ENCODE results near the gene U2AF1L4.

Gene U2AF1L4

DNA sequence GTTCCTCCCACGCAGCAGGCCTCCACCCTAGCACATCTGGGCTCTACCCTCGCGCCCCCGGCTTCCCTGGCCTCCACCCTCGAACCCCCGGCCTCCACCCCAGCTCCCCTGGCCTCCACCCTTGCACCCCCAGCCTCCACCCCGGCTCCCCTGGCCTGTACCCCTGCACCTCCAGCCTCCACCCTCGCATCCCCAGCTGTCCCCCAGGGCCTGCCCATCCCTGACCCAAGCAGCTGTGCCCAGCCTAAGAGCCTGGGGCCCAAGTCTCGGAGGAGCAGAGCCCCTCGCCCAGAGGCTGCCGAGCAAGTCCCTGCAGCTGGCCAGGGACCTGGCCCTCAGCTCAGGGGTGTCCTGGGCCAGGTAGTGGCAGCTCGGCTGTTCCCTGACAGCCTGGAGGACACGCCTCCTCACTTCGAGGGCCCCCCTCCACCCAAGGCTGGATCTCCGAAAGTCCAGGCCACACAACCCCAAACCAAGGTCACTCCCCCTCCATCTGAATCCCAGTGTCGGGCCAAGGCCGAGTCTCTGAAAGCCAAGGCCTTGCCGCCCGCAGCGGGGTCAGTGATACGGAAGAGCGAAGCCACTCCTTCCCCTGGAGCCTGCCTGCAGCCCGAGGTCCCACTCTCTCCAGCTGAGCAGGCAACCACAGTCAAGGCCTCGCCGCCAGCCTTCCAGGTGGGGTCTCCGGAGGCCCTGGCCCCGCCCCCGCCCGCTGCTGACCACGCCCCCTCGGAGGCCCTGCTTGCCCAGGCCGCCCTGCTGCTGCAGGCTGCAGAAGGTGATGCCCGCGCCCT, 22.3 kb upstream of the U2AF1L4 start:
- no peaks in the 10 kb centered on the region for H3K9me3 ChIP-seq (ENCODE audit: control insufficient read depth, insufficient read depth, low read length)
- H4K20me1 ChIP-seq (ENCODE audit: control insufficient read depth, insufficient read depth, low read depth, low read length): no peaks in the 10 kb centered on the region
- no peak overlapping the region for H3K27ac ChIP-seq (ENCODE audit: low read depth, low read length)
- H3K4me3 ChIP-seq (ENCODE audit: low read length): no peak overlapping the region
- peaks cover 17% of the 10 kb centered on the region for H3K36me3 ChIP-seq (ENCODE audit: control insufficient read depth, low read length)
- H3K79me2 ChIP-seq (ENCODE audit: control insufficient read depth, low read length): no peaks in the 10 kb centered on the region
- TF ChIP-seq, protein P1, sequence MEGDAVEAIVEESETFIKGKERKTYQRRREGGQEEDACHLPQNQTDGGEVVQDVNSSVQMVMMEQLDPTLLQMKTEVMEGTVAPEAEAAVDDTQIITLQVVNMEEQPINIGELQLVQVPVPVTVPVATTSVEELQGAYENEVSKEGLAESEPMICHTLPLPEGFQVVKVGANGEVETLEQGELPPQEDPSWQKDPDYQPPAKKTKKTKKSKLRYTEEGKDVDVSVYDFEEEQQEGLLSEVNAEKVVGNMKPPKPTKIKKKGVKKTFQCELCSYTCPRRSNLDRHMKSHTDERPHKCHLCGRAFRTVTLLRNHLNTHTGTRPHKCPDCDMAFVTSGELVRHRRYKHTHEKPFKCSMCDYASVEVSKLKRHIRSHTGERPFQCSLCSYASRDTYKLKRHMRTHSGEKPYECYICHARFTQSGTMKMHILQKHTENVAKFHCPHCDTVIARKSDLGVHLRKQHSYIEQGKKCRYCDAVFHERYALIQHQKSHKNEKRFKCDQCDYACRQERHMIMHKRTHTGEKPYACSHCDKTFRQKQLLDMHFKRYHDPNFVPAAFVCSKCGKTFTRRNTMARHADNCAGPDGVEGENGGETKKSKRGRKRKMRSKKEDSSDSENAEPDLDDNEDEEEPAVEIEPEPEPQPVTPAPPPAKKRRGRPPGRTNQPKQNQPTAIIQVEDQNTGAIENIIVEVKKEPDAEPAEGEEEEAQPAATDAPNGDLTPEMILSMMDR (IDR thresholded peaks at IDR 0.05; ENCODE audit: low read depth, low read length, poor library complexity, severe bottlenecking): no peak
- TF ChIP-seq EZH2phosphoT487 (IDR thresholded peaks at IDR 0.05; ENCODE audit: borderline replicate concordance, low read length): no peak
- no peaks in the 10 kb centered on the region for H3K9me2 ChIP-seq (replicated peaks; ENCODE audit: control insufficient read depth, low read length)
- no peaks in the 10 kb centered on the region for H3K4me1 ChIP-seq (ENCODE audit: control insufficient read depth, low read length)
- no peaks in the 10 kb centered on the region for H3K27me3 ChIP-seq (ENCODE audit: control insufficient read depth, low read length)
- 0 out of 2 replicates have a peak, but pooled peaks cover 2% of the 10 kb centered on the region for H3F3A ChIP-seq (ENCODE audit: control insufficient read depth, insufficient read depth)
- H3K4me2 ChIP-seq (ENCODE audit: low read length): no peak overlapping the region

GRCh38 chr19:35766571-35767104, 21.4 kb upstream of the U2AF1L4 start:
- peaks cover 22% of the 10 kb centered on the region for H3K36me3 ChIP-seq (ENCODE audit: control insufficient read depth, low read length)
- TF ChIP-seq, protein P1 (IDR thresholded peaks at IDR 0.05; ENCODE audit: low read depth, low read length, poor library complexity, severe bottlenecking): no peak
- TF ChIP-seq EZH2phosphoT487 (IDR thresholded peaks at IDR 0.05; ENCODE audit: borderline replicate concordance, low read length): no peak
- H3K27me3 ChIP-seq (ENCODE audit: control insufficient read depth, low read length): no peaks in the 10 kb centered on the region
- H3F3A ChIP-seq (ENCODE audit: control insufficient read depth, insufficient read depth): 0 out of 2 replicates have a peak, but pooled peaks cover 2% of the 10 kb centered on the region
- H3K79me2 ChIP-seq (ENCODE audit: control insufficient read depth, low read length): no peaks in the 10 kb centered on the region
- no peaks in the 10 kb centered on the region for H3K4me1 ChIP-seq (ENCODE audit: control insufficient read depth, low read length)
- no peaks in the 10 kb centered on the region for H3K9me2 ChIP-seq (replicated peaks; ENCODE audit: control insufficient read depth, low read length)
- no peaks in the 10 kb centered on the region for H4K20me1 ChIP-seq (ENCODE audit: control insufficient read depth, insufficient read depth, low read depth, low read length)
- H3K4me3 ChIP-seq (ENCODE audit: low read length): no peak overlapping the region
- H3K4me2 ChIP-seq (ENCODE audit: low read length): no peak overlapping the region
- no peak overlapping the region for H3K27ac ChIP-seq (ENCODE audit: low read depth, low read length)
- H3K9me3 ChIP-seq (ENCODE audit: control insufficient read depth, insufficient read depth, low read length): no peaks in the 10 kb centered on the region

DNA sequence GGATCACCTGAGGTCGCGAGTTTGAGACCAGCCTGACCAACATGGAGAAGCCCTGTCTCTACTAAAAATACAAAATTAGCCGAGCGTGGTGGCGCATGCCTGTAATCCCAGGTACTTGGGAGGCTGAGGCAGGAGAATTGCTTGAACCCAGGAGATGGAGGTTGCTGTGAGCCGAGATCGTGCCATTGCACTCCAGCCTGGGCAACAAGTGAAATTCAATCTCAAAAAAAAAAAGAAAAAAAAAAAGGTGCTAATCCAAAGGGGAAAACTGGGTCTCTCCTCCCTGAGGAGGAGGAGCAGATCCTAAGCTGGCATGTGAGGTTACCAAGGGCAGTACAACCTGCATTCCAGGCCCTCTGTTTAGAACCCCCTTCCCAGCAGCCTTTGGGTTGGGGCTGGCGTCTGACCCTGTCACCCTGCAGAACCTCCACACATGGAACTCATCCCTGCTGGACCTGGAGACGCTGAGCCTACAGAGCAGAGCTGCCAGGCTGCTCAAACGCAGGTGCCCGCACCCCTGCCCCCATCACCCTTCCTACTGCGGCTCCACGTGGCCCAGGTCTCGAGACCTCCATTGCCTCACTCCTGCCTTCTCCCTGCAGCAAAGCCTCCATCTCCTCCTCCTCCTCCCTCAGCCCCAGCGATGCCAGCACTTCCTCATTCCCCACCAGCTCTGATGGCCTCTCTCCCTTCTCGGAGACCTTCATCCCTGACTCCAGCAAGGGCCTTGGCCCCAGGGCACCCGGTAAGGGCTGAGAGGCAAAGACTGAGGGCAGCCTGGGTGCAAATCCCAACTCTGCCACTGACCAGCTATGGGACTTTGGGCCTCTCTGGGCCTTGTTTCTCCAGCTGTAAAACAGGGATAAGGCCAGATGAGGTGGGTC, 19.5 kb upstream of the U2AF1L4 start:
- Histone ChIP-seq H3K9me3 (ENCODE audit: control insufficient read depth, insufficient read depth, low read length) (no peaks in the 10 kb centered on the region), H3K36me3 (ENCODE audit: control insufficient read depth, low read length) (peaks cover 37% of the 10 kb centered on the region), H3K4me2 (ENCODE audit: low read length) (no peak overlapping the region), H3F3A (ENCODE audit: control insufficient read depth, insufficient read depth) (no peaks in the 10 kb centered on the region), H4K20me1 (ENCODE audit: control insufficient read depth, insufficient read depth, low read depth, low read length) (no peaks in the 10 kb centered on the region), H3K4me3 (ENCODE audit: low read length) (no peak overlapping the region), H3K27ac (ENCODE audit: low read depth, low read length) (no peak overlapping the region), H3K4me1 (ENCODE audit: control insufficient read depth, low read length) (peaks cover 3% of the 10 kb centered on the region), H3K27me3 (ENCODE audit: control insufficient read depth, low read length) (no peaks in the 10 kb centered on the region), H3K9me2 (replicated peaks; ENCODE audit: control insufficient read depth, low read length) (no peaks in the 10 kb centered on the region), H3K79me2 (ENCODE audit: control insufficient read depth, low read length) (peaks cover 15% of the 10 kb centered on the region)
- TF ChIP-seq, protein P1 (IDR thresholded peaks at IDR 0.05; ENCODE audit: low read depth, low read length, poor library complexity, severe bottlenecking): no peak
- no peak for TF ChIP-seq EZH2phosphoT487 (IDR thresholded peaks at IDR 0.05; ENCODE audit: borderline replicate concordance, low read length)
